HG03354 (cell line): Measurements from ENCODE around the gene CABP4.
"Not testable (repeated sequence)": the region's sequence is repeated elsewhere in the genome, so short reads cannot be mapped to it uniquely, and the experiment has no call there.

Experiments used
- ATAC-seq: cut with Tn5 transposase; IDR thresholded peaks from one replicate; pipeline ENCODE4 v1.9.1; 2021; ENCODE audit warnings: mild to moderate bottlenecking; ENCODE audit not compliant: unreplicated experiment, poor library complexity, severe bottlenecking

CABP4 gene

GRCh38 chr11:67450796-67451657, 4.1 kb upstream of the CABP4 start:
- ATAC-seq: no peak

DNA sequence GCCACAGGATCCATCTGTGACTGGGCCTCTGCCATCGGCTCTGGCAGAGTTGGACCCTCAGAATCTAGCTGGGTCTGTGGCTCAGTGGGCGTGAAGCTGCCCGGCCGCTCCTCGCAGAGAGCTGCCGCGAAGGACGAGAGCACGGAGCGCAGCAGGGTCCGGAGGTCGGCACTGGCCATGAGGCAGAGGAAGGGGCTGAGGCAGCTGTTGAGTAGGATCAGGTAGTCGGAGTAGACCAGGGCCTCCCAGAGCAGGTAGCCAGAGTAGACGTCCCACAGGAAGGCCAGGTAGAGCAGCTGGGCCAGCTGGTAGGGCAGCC, 3.5 kb upstream of the CABP4 start:
- no peak for ATAC-seq

- no peak for ATAC-seq
These were observed 2.8 kb upstream of the CABP4 start, which contains the start of gene GPR152 for GRCh38 chr11:67452141-67452952. TSS of gene GPR152 (minus strand) at chr11:67452729. CDS start at chr11:67452724, 5 bp downstream.

DNA sequence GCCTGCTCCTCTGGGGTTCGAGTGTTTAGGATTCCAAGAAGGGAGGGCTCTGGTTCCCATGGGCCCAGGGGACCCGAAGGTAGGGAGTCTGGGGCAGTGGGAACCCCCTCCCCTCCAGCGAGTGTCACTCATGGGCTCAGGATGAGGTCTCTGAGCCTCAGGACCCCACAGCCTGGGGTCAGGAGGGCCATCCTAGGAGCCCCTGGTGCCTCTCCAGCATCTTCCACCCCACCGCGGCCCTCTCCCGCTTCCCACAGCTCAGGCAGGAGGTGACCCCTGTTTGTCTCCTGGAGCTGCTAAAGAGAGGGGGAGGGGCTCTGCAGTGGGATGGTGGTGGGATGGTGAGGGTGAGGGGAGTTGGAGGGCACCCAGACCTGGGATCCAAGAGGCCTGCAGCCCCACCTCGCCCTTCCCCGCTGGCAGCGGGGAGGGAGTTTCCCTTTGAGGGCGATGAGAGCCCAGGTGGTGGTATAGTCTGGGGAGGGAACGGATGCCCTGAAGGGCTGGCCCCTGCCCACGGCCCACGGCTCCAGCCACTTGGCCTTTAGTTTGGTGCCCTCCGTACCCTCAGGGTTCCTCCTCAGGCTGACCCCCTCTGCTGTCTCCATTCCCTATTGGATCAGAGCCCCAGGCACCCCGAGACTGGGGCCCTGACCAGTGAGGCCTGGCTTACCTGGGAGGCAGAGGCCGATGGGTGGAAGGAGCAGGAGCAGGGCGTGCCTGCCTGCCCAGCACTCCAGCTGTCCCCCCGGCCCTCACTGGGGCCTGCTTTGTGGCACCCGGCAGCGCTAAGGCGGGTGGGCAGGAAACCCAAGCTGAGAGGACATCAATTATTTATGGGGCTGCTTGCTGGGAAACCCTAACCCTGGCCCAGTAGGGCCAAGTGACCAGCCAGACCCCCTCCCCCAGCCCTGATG, 1.1 kb upstream of the CABP4 start:
- no peak for ATAC-seq

DNA sequence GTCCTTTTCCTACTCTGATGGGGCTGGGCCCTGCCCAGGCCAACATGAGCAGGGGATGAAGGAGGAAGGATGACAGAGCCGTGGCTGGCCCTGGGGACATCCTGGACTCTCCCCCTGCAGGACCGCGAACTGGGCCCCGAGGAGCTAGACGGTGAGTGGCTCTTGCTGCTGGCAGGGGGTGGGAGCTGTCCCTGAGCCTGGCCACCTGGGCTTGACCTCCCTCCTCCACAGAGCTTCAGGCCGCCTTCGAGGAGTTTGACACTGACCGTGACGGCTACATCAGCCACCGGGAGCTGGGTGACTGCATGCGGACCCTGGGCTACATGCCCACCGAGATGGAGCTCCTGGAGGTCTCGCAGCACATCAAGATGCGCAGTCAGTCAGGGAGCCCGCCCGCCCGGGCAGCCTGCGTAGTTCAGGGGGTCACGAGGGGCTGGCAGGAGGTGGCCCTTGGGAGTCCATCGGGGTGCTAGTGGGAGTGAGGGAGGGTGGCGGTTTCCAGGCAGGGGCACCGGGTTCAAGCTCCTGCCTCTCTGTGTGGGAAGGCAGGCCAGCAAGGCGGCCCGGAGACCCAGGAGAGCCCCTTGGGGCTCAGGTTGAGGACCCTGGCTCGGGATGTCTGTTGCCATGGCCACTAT, 1.0 kb downstream of the CABP4 start:
- ATAC-seq: no peak

DNA sequence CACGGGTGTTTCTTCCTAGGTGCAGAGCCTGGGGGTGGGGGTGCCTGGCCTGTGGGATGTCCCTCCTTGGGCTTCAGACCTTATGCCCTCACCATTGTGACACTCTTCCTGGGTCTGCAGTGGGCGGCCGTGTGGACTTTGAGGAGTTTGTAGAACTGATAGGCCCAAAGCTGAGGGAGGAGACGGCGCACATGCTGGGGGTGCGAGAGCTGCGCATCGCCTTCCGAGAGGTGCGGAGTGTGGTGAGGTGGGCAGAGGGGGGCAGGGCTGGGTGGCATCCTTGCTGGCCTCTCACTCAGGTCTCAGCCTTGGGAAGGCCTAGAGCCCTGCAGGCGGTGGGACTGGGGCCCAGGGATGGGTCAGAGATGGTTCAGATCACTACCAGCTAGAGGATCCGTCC, 2.3 kb downstream of the CABP4 start:
- ATAC-seq: no peak

GRCh38 chr11:67458266-67458665, 3.1 kb downstream of the CABP4 start:
- ATAC-seq: no peak

- no peak for ATAC-seq
These were observed 8.0 kb downstream of the CABP4 start for GRCh38 chr11:67463186-67463585.

GRCh38 chr11:67463680-67464410, 8.7 kb downstream of the CABP4 start:
- no peak for ATAC-seq

GRCh38 chr11:67464411-67465188, 9.4 kb downstream of the CABP4 start:
- peak; percentile 67 for ATAC-seq

DNA sequence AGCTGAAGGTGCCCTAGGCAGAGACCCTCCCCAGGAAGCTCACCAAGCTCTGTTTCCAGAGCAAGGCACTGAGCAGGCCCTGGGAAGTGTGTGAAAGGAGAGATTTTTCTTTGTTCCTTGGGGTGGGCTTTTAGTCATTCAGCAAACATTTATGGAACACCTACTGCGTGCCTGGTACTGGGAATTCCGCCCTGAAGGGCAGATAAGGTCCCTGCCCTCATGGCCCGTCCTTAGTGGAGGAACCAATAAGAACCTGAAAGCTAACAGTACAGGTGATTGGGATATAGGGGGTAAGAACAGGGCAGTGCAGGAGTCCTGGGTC, 10.0 kb downstream of the CABP4 start:
- ATAC-seq: no peak

DNA sequence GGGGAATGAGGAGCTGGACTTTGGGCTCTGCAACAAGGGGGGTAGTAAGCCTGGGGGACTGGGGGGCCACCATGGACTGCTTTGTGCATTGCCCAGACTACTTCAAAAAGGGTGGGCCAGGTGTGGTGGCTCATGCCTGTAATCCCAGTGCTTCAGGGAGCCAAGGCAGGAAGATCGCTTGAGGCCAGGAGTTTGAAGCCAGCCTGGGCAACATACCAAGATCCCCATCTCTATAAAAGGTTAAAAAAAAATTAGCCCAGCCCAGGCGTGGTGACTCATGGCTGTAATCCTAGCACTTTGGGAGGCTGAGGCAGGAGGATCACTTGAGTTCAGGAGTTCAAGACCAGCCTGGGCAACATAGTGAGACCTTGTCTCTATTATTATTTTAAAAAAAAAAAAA, 10.4 kb downstream of the CABP4 start:
- not testable (repeated sequence) for ATAC-seq

- no peak for ATAC-seq
These were observed 11.2 kb downstream of the CABP4 start for GRCh38 chr11:67466367-67466766.

- ATAC-seq: no peak
These were observed 12.0 kb downstream of the CABP4 start for GRCh38 chr11:67466962-67467771.

GRCh38 chr11:67468056-67468455, 12.9 kb downstream of the CABP4 start:
- ATAC-seq: no peak

GRCh38 chr11:67468456-67468758, 13.3 kb downstream of the CABP4 start:
- peak; percentile 1 for ATAC-seq

DNA sequence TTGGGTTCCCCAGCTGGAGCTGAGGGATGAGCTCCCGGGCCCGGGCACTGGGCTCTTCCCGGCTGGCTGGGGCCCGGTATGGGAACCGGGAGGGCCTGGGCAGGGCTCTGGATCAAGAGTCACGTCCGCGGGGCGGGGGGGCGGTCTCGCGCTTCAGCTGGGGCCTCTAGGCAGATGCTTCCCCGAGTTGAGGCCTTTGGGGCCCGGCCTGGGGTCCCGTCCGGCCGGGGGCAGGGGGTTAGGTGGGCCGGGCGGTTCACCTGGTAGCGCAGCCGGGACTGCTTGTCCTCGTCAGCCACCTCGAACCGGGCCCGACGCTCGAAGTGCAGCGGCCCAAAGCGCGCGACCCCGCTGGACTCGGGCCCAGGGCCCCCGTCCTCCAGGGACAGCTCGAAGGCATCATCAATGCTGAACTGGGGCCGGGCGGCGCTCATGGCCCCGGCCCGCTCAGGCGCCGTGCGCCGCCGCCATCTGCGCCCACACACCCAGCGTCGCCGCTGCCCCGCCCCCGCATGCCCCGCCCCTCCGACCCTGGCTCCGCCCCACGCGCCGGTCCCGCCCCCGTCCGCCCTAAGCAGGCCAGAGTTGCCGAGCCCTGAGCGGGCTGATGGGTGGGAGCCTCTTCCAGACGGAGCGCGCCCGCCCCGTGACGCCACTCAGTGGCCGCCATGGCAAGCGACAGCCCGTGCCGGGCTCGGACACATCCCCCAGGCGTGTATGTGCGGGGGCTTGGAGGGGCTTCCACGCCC, 13.8 kb downstream of the CABP4 start, which contains the start of gene TMEM134:
Gene TMEM134 (minus strand): TSS at position 493 of the 749 bp plus-strand sequence. CDS start 59 bp downstream, at position 434.
- peak; percentile 69 for ATAC-seq
